Measurements from ENCODE around the gene USP5. TPM values are rescaled to one million over a fixed set of nuclear protein-coding genes. Genes with fewer than 3 reads are reported as not detected.

USP5 gene
- total RNA-seq, 1 experiment from 2014 or later, result 175 TPM

GRCh38 chr12:6843118-6843902 is 8.6 kb upstream of the USP5 start:
- Histone ChIP-seq H2AFZ (ENCODE audit: low read depth, low read length, poor library complexity, severe bottlenecking) (no peak overlapping the region), H3K9ac (ENCODE audit: low read length) (no peak overlapping the region), H3K9me3 (ENCODE audit: control insufficient read depth in 1 of 2, insufficient read depth in 1 of 2, low read depth in 1 of 2, low read length in 2 of 2) (no peaks in the 10 kb centered on the region), H3K4me1 (ENCODE audit: control insufficient read depth in 1 of 2, insufficient read depth in 2 of 2, low read length in 2 of 2) (no peaks in the 10 kb centered on the region), H3K4me3 (replicated peaks in 1 of 2; ENCODE audit: low read depth in 1 of 2, low read length in 2 of 2) (no peak overlapping the region), H3K27me3 (ENCODE audit: insufficient read depth, low read length) (no peaks in the 10 kb centered on the region), H4K20me1 (ENCODE audit: insufficient read depth) (no peaks in the 10 kb centered on the region), H3K36me3 (ENCODE audit: control insufficient read depth in 1 of 2, insufficient read depth in 2 of 2, low read length in 2 of 2) (peaks cover 13 to 30% of the 10 kb centered on the region in 2 experiments; a peak in 3 of 4 replicates), H3K79me2 (ENCODE audit: insufficient read depth, low read length) (no peaks in the 10 kb centered on the region), H3K27ac (ENCODE audit: low read depth, low read length) (no peak overlapping the region), H3K4me2 (ENCODE audit: low read length) (no peak overlapping the region), H3K9me2 (ENCODE audit: insufficient read depth) (no peaks in the 10 kb centered on the region)
- ChIA-PET CTCF (interaction anchor here (1.0 kb wide), 1 partner anchor 8 kb away, joined by 4 read pairs; no protein-coding TSS in a partner anchor), RAD21 (ENCODE audit: low non-redundant PET in 1 of 2, low total read pairs in 2 of 2, uncharacterized antibody in 2 of 2, unreplicated experiment in 2 of 2) (no interaction called here), POLR2A (no interaction called here)
- no peak for DNase-seq (ENCODE audit: low read depth, low spot score)
- TF ChIP-seq POLR2A (IDR thresholded peaks at IDR 0.05; ENCODE audit: borderline replicate concordance, extremely low read depth, insufficient read depth, insufficient read length) (no peak), RAD21 (IDR thresholded peaks at IDR 0.05; ENCODE audit: low read depth) (no peak), SRF (IDR thresholded peaks at IDR 0.05; ENCODE audit: low read depth) (no peak), REST (IDR thresholded peaks at IDR 0.05; ENCODE audit: low read depth) (no peak), CBX3 (IDR thresholded peaks at IDR 0.05; ENCODE audit: low read depth) (no peak), CEBPB (IDR thresholded peaks at IDR 0.05; ENCODE audit: low read depth) (no peak), SIN3A (IDR thresholded peaks at IDR 0.05; ENCODE audit: low read depth) (no peak), EGR1 (IDR thresholded peaks at IDR 0.05; ENCODE audit: low read depth) (no peak), JUND (IDR thresholded peaks at IDR 0.05) (no peak), EZH2phosphoT487 (IDR thresholded peaks at IDR 0.05; ENCODE audit: borderline replicate concordance) (no peak), ZNF274 (IDR thresholded peaks at IDR 0.05; ENCODE audit: low read depth, low read length) (no peak), MAX (IDR thresholded peaks at IDR 0.05) (no peak), POLR2AphosphoS5 (IDR thresholded peaks at IDR 0.05; ENCODE audit: low read depth, low read length) (no peak)
- ATAC-seq, result no peak
- BruUV-seq (replicated peaks), result no TSS peak
- intact Hi-C loops (cut with micrococcal nuclease), result no loop called here
